ENCODE data around the gene IL16.

GRCh38 chr15:81151389-81151788 is 45.3 kb upstream of the IL16 start:
- TF ChIP-seq CTCF (IDR thresholded peaks at IDR 0.05) (no peak), ZFX (IDR thresholded peaks at IDR 0.05; ENCODE audit: borderline replicate concordance) (no peak)

Measured in 22Rv1 (cell line).